Glutamatergic neuron (in vitro differentiated cells): ENCODE data around the gene IGFL1. TPM values are rescaled to one million over a fixed set of nuclear protein-coding genes. Genes with fewer than 3 reads are reported as not detected.
"Not testable (repeated sequence)": the region's sequence is repeated elsewhere in the genome, so short reads cannot be mapped to it uniquely, and the experiment has no call there.

Experiments
- DNase-seq: peaks from one replicate; pipeline ENCODE4 v3.0.0; 2022
- H3K27ac Mint-ChIP-seq: one replicate; pipeline ENCODE4 v1.8.0; 2020; ENCODE audit warnings: mild to moderate bottlenecking, mixed read lengths, inconsistent platforms; ENCODE audit not compliant: unreplicated experiment
- H3K27me3 Mint-ChIP-seq: one replicate; pipeline ENCODE4 v1.8.0; 2020; ENCODE audit warnings: mild to moderate bottlenecking, moderate library complexity, mixed read lengths, inconsistent platforms; ENCODE audit not compliant: unreplicated experiment
- H3K36me3 Mint-ChIP-seq: one replicate; pipeline ENCODE4 v1.8.0; 2020; ENCODE audit warnings: mild to moderate bottlenecking, mixed read lengths, inconsistent platforms; ENCODE audit not compliant: unreplicated experiment
- H3K4me1 Mint-ChIP-seq: one replicate; pipeline ENCODE4 v1.8.0; 2020; ENCODE audit warnings: mild to moderate bottlenecking, low read depth, mixed read lengths, inconsistent platforms; ENCODE audit not compliant: unreplicated experiment
- H3K4me3 Mint-ChIP-seq: one replicate; pipeline ENCODE4 v1.8.0; 2020; ENCODE audit warnings: mild to moderate bottlenecking, mixed read lengths, inconsistent platforms; ENCODE audit not compliant: unreplicated experiment
- H3K9me3 Mint-ChIP-seq: one replicate; pipeline ENCODE4 v1.8.0; 2020; ENCODE audit warnings: mild to moderate bottlenecking, moderate library complexity, mixed read lengths, inconsistent platforms; ENCODE audit not compliant: unreplicated experiment
- CTCF ChIP-seq: fragments of 200-600 bp; sonication (generic); IDR thresholded peaks from one replicate; pipeline ENCODE4 v1.5.0; 2021; ENCODE audit not compliant: partially characterized antibody, unreplicated experiment
- total RNA-seq: library from RNA; stranded (reverse); fragmentation: NEBNext Ultra II Directional; extraction: Animal tissue kit (Norgen Biotek cat#: 25700); gene quantifications from one replicate; pipeline ENCODE4 v1.2.1, GENCODE V29; 2021; ENCODE audit not compliant: unreplicated experiment

Gene IGFL1
- total RNA-seq, 1 donor from 2014 or later = not detected

GRCh38 chr19:46232938-46233621 lies 3.5 kb downstream of the IGFL1 start:
- Mint-ChIP-seq H3K4me1 (no peaks in the 10 kb centered on the region), H3K27ac (no peak overlapping the region), H3K36me3 (no peaks in the 10 kb centered on the region), H3K27me3 (peaks cover 10% of the 10 kb centered on the region), H3K4me3 (no peak overlapping the region), H3K9me3 (no peaks in the 10 kb centered on the region)
- TF ChIP-seq CTCF = no peak
- DNase-seq = no peak

GRCh38 chr19:46233871-46234270 lies 4.3 kb downstream of the IGFL1 start:
- not testable (repeated sequence) for H3K9me3 Mint-ChIP-seq, H3K27ac Mint-ChIP-seq, H3K4me3 Mint-ChIP-seq, H3K36me3 Mint-ChIP-seq, H3K4me1 Mint-ChIP-seq, DNase-seq
- H3K27me3 Mint-ChIP-seq = peaks cover 10% of the 10 kb centered on the region

GRCh38 chr19:46238141-46238540 lies 8.6 kb downstream of the IGFL1 start:
- not testable (repeated sequence) for H3K27me3 Mint-ChIP-seq, H3K9me3 Mint-ChIP-seq, H3K4me1 Mint-ChIP-seq, H3K27ac Mint-ChIP-seq, H3K4me3 Mint-ChIP-seq, H3K36me3 Mint-ChIP-seq, DNase-seq

GRCh38 chr19:46239193-46240024 lies 9.9 kb downstream of the IGFL1 start:
- Mint-ChIP-seq H3K4me1 (no peaks in the 10 kb centered on the region), H3K36me3 (no peaks in the 10 kb centered on the region), H3K27ac (no peak overlapping the region), H3K9me3 (peaks cover 2% of the 10 kb centered on the region), H3K27me3 (no peaks in the 10 kb centered on the region), H3K4me3 (no peak overlapping the region)
- no peak for DNase-seq
- TF ChIP-seq CTCF = no peak

GRCh38 chr19:46240693-46241092 lies 11.2 kb downstream of the IGFL1 start:
- H3K4me3 Mint-ChIP-seq = no peak overlapping the region
- no peaks in the 10 kb centered on the region for H3K36me3 Mint-ChIP-seq
- no peak for DNase-seq
- H3K4me1 Mint-ChIP-seq = no peaks in the 10 kb centered on the region
- H3K27ac Mint-ChIP-seq = no peak overlapping the region
- no peaks in the 10 kb centered on the region for H3K27me3 Mint-ChIP-seq
- peaks cover 2% of the 10 kb centered on the region for H3K9me3 Mint-ChIP-seq
- no peak for TF ChIP-seq CTCF

- H3K9me3 Mint-ChIP-seq = peaks cover 2% of the 10 kb centered on the region
- DNase-seq = no peak
- H3K4me1 Mint-ChIP-seq = no peaks in the 10 kb centered on the region
- TF ChIP-seq CTCF = no peak
- no peaks in the 10 kb centered on the region for H3K27me3 Mint-ChIP-seq
- no peaks in the 10 kb centered on the region for H3K36me3 Mint-ChIP-seq
- no peak overlapping the region for H3K27ac Mint-ChIP-seq
- no peak overlapping the region for H3K4me3 Mint-ChIP-seq
These were observed 12.1 kb downstream of the IGFL1 start for GRCh38 chr19:46241626-46242025.

GRCh38 chr19:46243081-46243654 lies 13.6 kb downstream of the IGFL1 start:
- H3K9me3 Mint-ChIP-seq, H3K4me3 Mint-ChIP-seq, DNase-seq, H3K27me3 Mint-ChIP-seq, H3K27ac Mint-ChIP-seq, H3K36me3 Mint-ChIP-seq, H3K4me1 Mint-ChIP-seq: not testable (repeated sequence)
